ENCODE data around the gene PDYN. TPM values are rescaled to one million over a fixed set of nuclear protein-coding genes. Genes with fewer than 3 reads are reported as not detected.

The PDYN gene
- total and polyA plus RNA-seq, 2 donors (not counting 1 experiment from before 2014, with no cell fraction given): not detected

GRCh38 chr20:1943275-1944002, 50.4 kb downstream of the PDYN start:
- no peaks in the 10 kb centered on the region for H3K9me3 ChIP-seq (ENCODE audit: control extremely low read depth in 1 of 3, control insufficient read depth in 2 of 3, insufficient read depth in 1 of 3, low read length in 2 of 3)
- CTCF ChIA-PET: interaction anchor here (0.6 kb wide), 1 partner anchor 161 kb away, joined by 3 read pairs; no protein-coding TSS in a partner anchor
- H3K36me3 ChIP-seq (replicated peaks in 1 of 2; ENCODE audit: control extremely low read depth in 1 of 2, control insufficient read depth in 1 of 2, extremely low read depth in 1 of 2, insufficient read depth in 2 of 2, low read length in 1 of 2): no peaks in the 10 kb centered on the region
- ATAC-seq (ENCODE audit: low read depth) (no peak), DNase-seq (no peak)
- POLR2A ChIA-PET: no interaction called here
- Mint-ChIP-seq H3K27me3 (peaks cover 15% of the 10 kb centered on the region), H3K27ac (no peak overlapping the region), H3K4me3 (no peak overlapping the region), H3K9me3 (ENCODE audit: insufficient read depth) (no peaks in the 10 kb centered on the region), H3K4me1 (peaks cover 15% of the 10 kb centered on the region)
- H3K4me2 ChIP-seq (replicated peaks; ENCODE audit: low read depth, low read length, poor library complexity, severe bottlenecking): no peak overlapping the region
- H3K9ac ChIP-seq (ENCODE audit: low read length): no peak overlapping the region
- H2AFZ ChIP-seq (ENCODE audit: insufficient read depth, low read depth, low read length, poor library complexity, severe bottlenecking): no peak overlapping the region
- H3K79me2 ChIP-seq (ENCODE audit: control insufficient read depth, insufficient read depth, low read length): no peaks in the 10 kb centered on the region
- H3K27me3 ChIP-seq (replicated peaks in 1 of 4; ENCODE audit: control extremely low read depth in 1 of 4, control insufficient read depth in 3 of 4, insufficient read depth in 4 of 4, low read length in 3 of 4): peaks cover 0 to 19% (median 5%) of the 10 kb centered on the region in 4 experiments
- H3K4me3 ChIP-seq (ENCODE audit: control extremely low read depth in 1 of 5, extremely low read depth in 1 of 5, insufficient read depth in 1 of 5, low read depth in 2 of 5, low read length in 4 of 5): no peak overlapping the region
- no peak overlapping the region for H3K27ac ChIP-seq (ENCODE audit: low read length in 2 of 2)
- intact Hi-C loops (cut with micrococcal nuclease): no loop called here
- H4K20me1 ChIP-seq (ENCODE audit: control insufficient read depth, insufficient read depth, low read length, poor library complexity, severe bottlenecking): no peaks in the 10 kb centered on the region
- H3K4me1 ChIP-seq (ENCODE audit: control insufficient read depth in 2 of 2, insufficient read depth in 2 of 2, low read length in 2 of 2): peaks cover 9 to 15% of the 10 kb centered on the region in 2 donors
- no peak for TF ChIP-seq EZH2 (IDR thresholded peaks at IDR 0.05; ENCODE audit: borderline replicate concordance, insufficient read depth, low read depth, low read length, poor library complexity, severe bottlenecking)
- TF ChIP-seq, protein P1, sequence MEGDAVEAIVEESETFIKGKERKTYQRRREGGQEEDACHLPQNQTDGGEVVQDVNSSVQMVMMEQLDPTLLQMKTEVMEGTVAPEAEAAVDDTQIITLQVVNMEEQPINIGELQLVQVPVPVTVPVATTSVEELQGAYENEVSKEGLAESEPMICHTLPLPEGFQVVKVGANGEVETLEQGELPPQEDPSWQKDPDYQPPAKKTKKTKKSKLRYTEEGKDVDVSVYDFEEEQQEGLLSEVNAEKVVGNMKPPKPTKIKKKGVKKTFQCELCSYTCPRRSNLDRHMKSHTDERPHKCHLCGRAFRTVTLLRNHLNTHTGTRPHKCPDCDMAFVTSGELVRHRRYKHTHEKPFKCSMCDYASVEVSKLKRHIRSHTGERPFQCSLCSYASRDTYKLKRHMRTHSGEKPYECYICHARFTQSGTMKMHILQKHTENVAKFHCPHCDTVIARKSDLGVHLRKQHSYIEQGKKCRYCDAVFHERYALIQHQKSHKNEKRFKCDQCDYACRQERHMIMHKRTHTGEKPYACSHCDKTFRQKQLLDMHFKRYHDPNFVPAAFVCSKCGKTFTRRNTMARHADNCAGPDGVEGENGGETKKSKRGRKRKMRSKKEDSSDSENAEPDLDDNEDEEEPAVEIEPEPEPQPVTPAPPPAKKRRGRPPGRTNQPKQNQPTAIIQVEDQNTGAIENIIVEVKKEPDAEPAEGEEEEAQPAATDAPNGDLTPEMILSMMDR (IDR thresholded peaks at IDR 0.05): no peak
- WGBS (ENCODE audit: insufficient coverage): 95% methylated on average over 7 of the region's 8 CpGs

Measured in B cell (primary cell).